Neural cell (in vitro differentiated cells): ENCODE results near the gene SLC35E4. TPM values are rescaled to one million over a fixed set of nuclear protein-coding genes. Genes with fewer than 3 reads are reported as not detected.
A peak's percentile ranks its signal among the peaks of the same experiment; 100 is the strongest.

Experiments
- H2AFZ ChIP-seq: fragments of 200-600, 300-800 bp; sonication (generic), shearing (Covaris generic); 2 replicates; pipeline ENCODE4 v1.6.0; 2014; ENCODE audit warnings: low read depth, mild to moderate bottlenecking, antibody characterized with exemption, low read length, moderate library complexity
- H3F3A ChIP-seq: fragments of 200-600 bp; shearing (Covaris generic); 2 replicates; pipeline ENCODE4 v1.6.1; 2016; ENCODE audit warnings: mild to moderate bottlenecking, moderate library complexity, mixed read lengths, antibody characterized with exemption, low read length; ENCODE audit not compliant: insufficient read depth, poor library complexity, severe bottlenecking
- H3K27ac ChIP-seq: fragments of 200-600, 300-800 bp; sonication (generic), shearing (Covaris generic); 2 replicates; pipeline ENCODE4 v1.5.1; 2014; ENCODE audit warnings: mild to moderate bottlenecking, low read length, moderate library complexity
- H3K27me3 ChIP-seq: fragments of 300-800, 200-600 bp; sonication (generic), shearing (Covaris generic); 2 replicates; pipeline ENCODE4 v1.6.0; 2014; ENCODE audit warnings: mild to moderate bottlenecking, low read depth, low read length, moderate library complexity; ENCODE audit not compliant: insufficient read depth
- H3K36me3 ChIP-seq: fragments of 300-800, 200-600 bp; sonication (generic), shearing (Covaris generic); 2 replicates; pipeline ENCODE4 v1.5.1; 2014; ENCODE audit warnings: mild to moderate bottlenecking, antibody characterized with exemption, low read length, moderate library complexity; ENCODE audit not compliant: insufficient read depth
- H3K4me2 ChIP-seq: fragments of 300-800, 200-600 bp; sonication (generic), shearing (Covaris generic); 2 replicates; pipeline ENCODE4 v1.6.0; 2014; ENCODE audit warnings: mild to moderate bottlenecking, low read length
- H3K4me3 ChIP-seq: fragments of 300-800, 200-600 bp; sonication (generic), shearing (Covaris generic); 2 replicates; pipeline ENCODE4 v1.5.1; 2014; ENCODE audit warnings: mild to moderate bottlenecking, low read length, moderate library complexity
- H3K79me2 ChIP-seq: fragments of 200-600 bp; shearing (Covaris generic); replicated peaks from 2 replicates; pipeline ENCODE4 v1.6.0; 2014; ENCODE audit warnings: mild to moderate bottlenecking, low read length, moderate library complexity; ENCODE audit not compliant: insufficient read depth
- H3K9ac ChIP-seq: fragments of 300-800, 200-600 bp; sonication (generic), shearing (Covaris generic); 2 replicates; pipeline ENCODE4 v1.6.1; 2016; ENCODE audit warnings: mild to moderate bottlenecking, low read length, mixed read lengths
- H3K9me2 ChIP-seq: fragments of 200-600 bp; shearing (Covaris generic); 2 replicates; pipeline ENCODE4 v1.6.1; 2016; ENCODE audit warnings: mild to moderate bottlenecking, low read length, mixed read lengths; ENCODE audit not compliant: insufficient read depth
- H3K9me3 ChIP-seq: fragments of 200-600, 300-800 bp; sonication (generic), shearing (Covaris generic); 2 replicates; pipeline ENCODE4 v1.6.1; 2016; ENCODE audit warnings: mild to moderate bottlenecking, mixed run types, low read length, moderate library complexity, mixed read lengths
- H4K20me1 ChIP-seq: fragments of 200-600 bp; shearing (Covaris generic); 2 replicates; pipeline ENCODE4 v1.6.1; 2016; ENCODE audit warnings: mild to moderate bottlenecking, mixed run types; ENCODE audit not compliant: insufficient read depth
- CTCF ChIP-seq: fragments of 450-650 bp; IDR thresholded peaks from 2 replicates; pipeline ENCODE4 v1.5.1; 2014; ENCODE audit warnings: antibody characterized with exemption, mild to moderate bottlenecking, moderate library complexity; ENCODE audit not compliant: poor library complexity, severe bottlenecking
- EP300 ChIP-seq: fragments of 450-650 bp; conservative IDR thresholded peaks from 2 replicates; pipeline ENCODE4 v1.6.1; 2014; ENCODE audit warnings: antibody characterized with exemption, mild to moderate bottlenecking, moderate library complexity; ENCODE audit not compliant: poor library complexity, severe bottlenecking
- EZH2 ChIP-seq: fragments of 200-600, 300-800 bp; shearing (Covaris generic), sonication (generic); IDR thresholded peaks from 2 replicates; pipeline ENCODE4 v1.6.1; 2014; ENCODE audit warnings: antibody characterized with exemption, low read length, borderline replicate concordance, mild to moderate bottlenecking; ENCODE audit not compliant: insufficient read depth, poor library complexity, severe bottlenecking
- MXI1 ChIP-seq: fragments of 450-650 bp; conservative IDR thresholded peaks from 2 replicates; pipeline ENCODE4 v1.6.1; 2014; ENCODE audit warnings: antibody characterized with exemption, mild to moderate bottlenecking; ENCODE audit not compliant: poor library complexity, severe bottlenecking
- POLR2AphosphoS5 ChIP-seq: IDR thresholded peaks from 2 replicates; pipeline ENCODE4 v1.6.1; 2012
- RAD21 ChIP-seq: fragments of 450-650 bp; conservative IDR thresholded peaks from 2 replicates; pipeline ENCODE4 v1.6.1; 2014; ENCODE audit warnings: antibody characterized with exemption, mild to moderate bottlenecking, moderate library complexity
- REST ChIP-seq: IDR thresholded peaks from 2 replicates; pipeline ENCODE4 v1.6.1; 2012; ENCODE audit warnings: borderline replicate concordance
- SMC3 ChIP-seq: fragments of 450-650 bp; conservative IDR thresholded peaks from 2 replicates; pipeline ENCODE4 v1.6.1; 2014; ENCODE audit warnings: antibody characterized with exemption, mild to moderate bottlenecking, moderate library complexity; ENCODE audit not compliant: poor library complexity
- TAF1 ChIP-seq: IDR thresholded peaks from 2 replicates; pipeline ENCODE4 v1.6.1; 2012; ENCODE audit warnings: low read depth
- polyA minus RNA-seq: library from RNA; depleted of rRNA, polyadenylated mRNA; stranded (reverse); fragments of >200 nt; gene quantifications from 2 replicates; pipeline ENCODE4 v1.2.3, GENCODE V29; 2014
- polyA plus RNA-seq: library from polyadenylated mRNA; depleted of rRNA; stranded (reverse); fragments of >200 nt; gene quantifications from 2 replicates; pipeline ENCODE4 v1.2.3, GENCODE V29; 2014

Gene SLC35E4
- polyA plus RNA-seq = 5.5 and 7.6 TPM in 2 replicates
- 6.1 and 7.5 TPM in 2 replicates for polyA minus RNA-seq

- Histone ChIP-seq H3K27ac (no peak within 1 kb of the TSS), H3K9me2 (no peaks in the 10 kb centered on the region), H3K27me3 (no peaks in the 10 kb centered on the region), H3K9me3 (no peaks in the 10 kb centered on the region), H3K4me3 (peak within 1 kb of the TSS; percentile 73), H3K9ac (peak within 1 kb of the TSS; percentile 63), H2AFZ (no peak within 1 kb of the TSS), H4K20me1 (no peaks in the 10 kb centered on the region), H3F3A (no peaks in the 10 kb centered on the region), H3K36me3 (no peaks in the 10 kb centered on the region), H3K79me2 (no peaks in the 10 kb centered on the region), H3K4me2 (peak within 1 kb of the TSS; percentile 11)
- no peak for TF ChIP-seq TAF1
- TF ChIP-seq REST = peak; percentile 31
- no peak for TF ChIP-seq SMC3
- peak; percentile 30 for TF ChIP-seq MXI1
- TF ChIP-seq EZH2 = no peak
- no peak for TF ChIP-seq RAD21
- TF ChIP-seq POLR2AphosphoS5 = peak; percentile 25
- TF ChIP-seq CTCF = peak; percentile 16
- TF ChIP-seq EP300 = no peak
Observed at GRCh38 chr22:30635273-30636225, at the start of gene SLC35E4. SLC35E4 (plus strand) TSS chr22:30635781; CDS start chr22:30636451, 670 bp downstream.

GRCh38 chr22:30586414-30586813 lies 49.2 kb upstream of the SLC35E4 start:
- H3K36me3 ChIP-seq = no peaks in the 10 kb centered on the region
- no peaks in the 10 kb centered on the region for H3K27me3 ChIP-seq
- TF ChIP-seq TAF1 = no peak
- TF ChIP-seq RAD21 = no peak
- TF ChIP-seq SMC3 = no peak
- TF ChIP-seq POLR2AphosphoS5 = no peak
- TF ChIP-seq EZH2 = no peak
- no peak for TF ChIP-seq EP300
- H3K9ac ChIP-seq = no peak overlapping the region
- H2AFZ ChIP-seq = no peak overlapping the region
- H4K20me1 ChIP-seq = no peaks in the 10 kb centered on the region
- H3K79me2 ChIP-seq = peaks cover 18% of the 10 kb centered on the region
- H3K9me2 ChIP-seq = no peaks in the 10 kb centered on the region
- H3F3A ChIP-seq = no peaks in the 10 kb centered on the region
- no peak overlapping the region for H3K27ac ChIP-seq
- no peak overlapping the region for H3K4me2 ChIP-seq
- H3K9me3 ChIP-seq = no peaks in the 10 kb centered on the region
- H3K4me3 ChIP-seq = no peak overlapping the region
